GM12864 (cell line): ENCODE measurements around the gene ATL2.
"Not testable (repeated sequence)": the region's sequence is repeated elsewhere in the genome, so short reads cannot be mapped to it uniquely, and the experiment has no call there.

Source experiments
- DNase-seq: peaks from one replicate; pipeline ENCODE4 v3.0.0-alpha.2; 2011; ENCODE audit warnings: low read depth
- H3K4me3 ChIP-seq: 2 replicates; pipeline ENCODE4 v1.5.1; 2011; ENCODE audit warnings: mild to moderate bottlenecking, low read depth, low read length, control low read depth
- CTCF ChIP-seq: IDR thresholded peaks from 2 replicates; pipeline ENCODE4 v1.5.1; 2011; ENCODE audit warnings: low read depth, mild to moderate bottlenecking, moderate library complexity, low read length, control low read depth, inconsistent platforms; ENCODE audit errors: missing control alignments

The ATL2 gene

DNA sequence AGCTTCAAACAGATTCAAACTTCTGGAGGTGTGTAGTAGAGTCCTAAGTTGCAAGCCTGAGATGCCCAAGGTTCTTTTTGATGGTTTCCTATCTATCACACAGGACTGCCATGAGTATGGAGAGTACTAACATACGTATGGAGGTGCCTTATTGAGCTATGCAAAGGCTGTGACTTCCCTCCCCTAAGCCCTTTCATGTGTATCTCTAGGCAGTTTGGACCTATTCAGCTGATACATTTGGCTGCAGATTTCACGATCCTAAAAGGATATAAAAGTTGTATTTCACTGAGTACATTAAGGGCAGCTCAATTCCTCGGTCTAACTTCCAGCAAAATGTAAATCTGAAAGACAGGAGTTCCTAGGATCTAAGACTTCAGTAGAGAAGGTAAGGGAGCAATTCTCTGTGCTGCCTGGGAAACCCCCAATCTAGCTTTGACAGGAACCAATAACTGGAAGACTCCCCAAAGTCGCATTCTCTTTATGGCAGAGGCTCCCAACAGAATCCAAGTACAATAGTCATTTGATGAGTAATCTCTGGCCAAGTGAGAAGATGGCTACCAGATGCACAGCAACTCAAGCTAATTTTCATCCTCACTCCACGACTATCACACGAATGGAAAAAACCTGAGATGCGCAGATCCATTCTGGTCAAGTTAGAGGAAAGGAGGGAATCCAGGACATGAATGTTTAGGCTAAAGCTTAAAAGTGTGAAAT lies 83.8 kb downstream of the ATL2 start:
- TF ChIP-seq CTCF = no peak

GRCh38 chr2:38290332-38290731 lies 86.7 kb downstream of the ATL2 start:
- H3K4me3 ChIP-seq = no peak overlapping the region
- TF ChIP-seq CTCF = no peak
- no peak for DNase-seq

More for the DNA sequence above, 83.8 kb downstream of the ATL2 start:
- DNase-seq = no peak
- no peak overlapping the region for H3K4me3 ChIP-seq

GRCh38 chr2:38284971-38285370 lies 92.1 kb downstream of the ATL2 start:
- no peak overlapping the region for H3K4me3 ChIP-seq
- TF ChIP-seq CTCF = no peak
- DNase-seq = no peak

DNA sequence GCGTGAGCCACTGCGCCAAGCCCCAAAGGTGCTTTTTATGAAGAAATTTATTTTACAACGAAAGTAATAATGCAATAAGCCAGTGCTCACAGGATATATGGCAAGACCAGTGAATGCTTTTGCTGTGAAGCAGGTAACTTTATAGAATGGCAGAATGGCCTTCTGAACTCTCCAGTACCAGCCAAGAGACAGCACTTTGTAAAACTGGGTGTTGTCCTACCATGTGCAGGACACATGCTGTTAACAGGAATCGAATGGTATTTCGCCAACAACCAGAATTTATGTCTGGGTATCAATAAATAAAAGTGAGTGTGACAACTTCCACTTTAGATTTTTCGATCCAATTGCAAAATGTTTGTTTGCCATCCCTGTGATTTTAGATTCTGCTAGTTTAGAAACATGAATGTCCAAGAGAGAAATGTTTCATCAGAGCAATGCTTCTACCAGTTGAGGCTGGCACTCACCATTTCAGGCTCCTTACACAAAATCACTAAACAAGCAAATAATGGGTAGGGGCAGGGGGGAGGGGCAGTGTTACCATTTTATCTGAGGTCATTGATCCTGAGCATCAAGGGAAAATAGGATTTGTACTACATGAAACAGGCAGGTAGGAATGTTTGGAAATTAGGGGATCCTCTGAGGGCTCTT lies 95.9 kb downstream of the ATL2 start:
- no peak for TF ChIP-seq CTCF
- DNase-seq = no peak
- no peak overlapping the region for H3K4me3 ChIP-seq

GRCh38 chr2:38279201-38279600 lies 97.9 kb downstream of the ATL2 start:
- TF ChIP-seq CTCF = no peak
- no peak for DNase-seq
- H3K4me3 ChIP-seq = no peak overlapping the region

DNA sequence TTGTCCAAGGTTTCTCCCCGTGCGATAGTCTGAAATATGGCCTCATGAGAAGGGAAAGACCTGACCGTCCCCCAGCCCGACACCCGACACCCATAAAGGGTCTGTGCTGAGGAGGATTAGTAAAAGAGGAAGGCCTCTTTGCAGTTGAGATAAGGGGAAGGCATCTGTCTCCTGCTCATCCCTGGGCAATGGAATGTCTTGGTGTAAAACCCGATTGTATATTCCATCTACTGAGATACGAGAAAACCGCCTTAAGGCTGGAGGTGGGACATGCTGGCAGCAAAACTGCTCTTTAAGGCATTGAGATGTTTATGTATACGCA lies 99.0 kb downstream of the ATL2 start:
- not testable (repeated sequence) for DNase-seq

GRCh38 chr2:38277245-38278116 lies 99.6 kb downstream of the ATL2 start:
- no peak overlapping the region for H3K4me3 ChIP-seq
- no peak for DNase-seq
- no peak for TF ChIP-seq CTCF

More for the DNA sequence above, 99.0 kb downstream of the ATL2 start:
- H3K4me3 ChIP-seq = not testable (repeated sequence)
